Fibroblast of lung (primary cell): ENCODE measurements around the gene MAOA.

ENCODE experiments used
- EZH2 ChIP-seq: IDR thresholded peaks from 2 replicates; pipeline ENCODE4 v1.5.1; 2012; ENCODE audit warnings: low read length, control low read depth, mild to moderate bottlenecking; ENCODE audit errors: missing control alignments
- TF ChIP-seq, protein P1 (sequence below), 2 donors: IDR thresholded peaks in 1 of 2; conservative IDR thresholded peaks in 1 of 2; 1 replicate in 1 of 2; 2 replicates in 1 of 2; pipeline ENCODE4 v1.5.1; 2011 to 2012; ENCODE audit warnings: low read length in 2 of 2, control low read depth in 1 of 2, inconsistent platforms in 1 of 2, low read depth in 1 of 2, mild to moderate bottlenecking in 1 of 2

DNA sequence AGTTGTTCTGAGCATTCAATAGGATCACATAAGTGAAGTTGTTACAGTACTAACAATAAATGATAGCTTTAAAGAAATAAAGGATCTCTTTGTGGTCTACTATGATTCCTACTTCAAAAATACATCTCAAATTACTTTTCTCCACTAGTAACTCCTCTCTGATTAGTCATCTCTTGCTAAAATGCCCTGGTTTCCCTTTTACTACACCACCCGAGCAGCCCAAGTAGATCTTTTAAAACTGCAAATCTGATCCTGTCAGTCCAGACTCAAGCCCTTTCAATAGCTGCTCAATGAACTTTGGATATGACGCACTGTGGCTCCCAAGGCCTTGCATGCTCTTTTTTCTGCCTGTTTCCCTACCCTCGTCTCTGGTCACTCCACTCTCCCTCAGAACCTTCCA is 97.5 kb downstream of the MAOA start:
- TF ChIP-seq, protein P1, sequence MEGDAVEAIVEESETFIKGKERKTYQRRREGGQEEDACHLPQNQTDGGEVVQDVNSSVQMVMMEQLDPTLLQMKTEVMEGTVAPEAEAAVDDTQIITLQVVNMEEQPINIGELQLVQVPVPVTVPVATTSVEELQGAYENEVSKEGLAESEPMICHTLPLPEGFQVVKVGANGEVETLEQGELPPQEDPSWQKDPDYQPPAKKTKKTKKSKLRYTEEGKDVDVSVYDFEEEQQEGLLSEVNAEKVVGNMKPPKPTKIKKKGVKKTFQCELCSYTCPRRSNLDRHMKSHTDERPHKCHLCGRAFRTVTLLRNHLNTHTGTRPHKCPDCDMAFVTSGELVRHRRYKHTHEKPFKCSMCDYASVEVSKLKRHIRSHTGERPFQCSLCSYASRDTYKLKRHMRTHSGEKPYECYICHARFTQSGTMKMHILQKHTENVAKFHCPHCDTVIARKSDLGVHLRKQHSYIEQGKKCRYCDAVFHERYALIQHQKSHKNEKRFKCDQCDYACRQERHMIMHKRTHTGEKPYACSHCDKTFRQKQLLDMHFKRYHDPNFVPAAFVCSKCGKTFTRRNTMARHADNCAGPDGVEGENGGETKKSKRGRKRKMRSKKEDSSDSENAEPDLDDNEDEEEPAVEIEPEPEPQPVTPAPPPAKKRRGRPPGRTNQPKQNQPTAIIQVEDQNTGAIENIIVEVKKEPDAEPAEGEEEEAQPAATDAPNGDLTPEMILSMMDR (conservative IDR thresholded peaks at IDR 0.05 in 1 of 2, IDR thresholded peaks at IDR 0.05 in 1 of 2; ENCODE audit: low read depth in 1 of 2, low read length in 2 of 2): no peak
- no peak for TF ChIP-seq EZH2
